Esophagus muscularis mucosa (tissue), 4 donors: ENCODE results near the gene TEX2.

Source experiments
- EP300 ChIP-seq: sonication (generic); formaldehyde crosslinking; IDR thresholded peaks from one replicate; pipeline ENCODE4 v1.6.1; 2017; ENCODE audit warnings: antibody characterized with exemption
- POLR2A ChIP-seq: fragments of 450-650 bp; IDR thresholded peaks from one replicate; pipeline ENCODE4 v1.6.1; 2017; ENCODE audit warnings: antibody characterized with exemption, moderate library complexity, mild to moderate bottlenecking, low read depth
- POLR2AphosphoS5 ChIP-seq, 2 donors: sonication (generic); formaldehyde crosslinking; IDR thresholded peaks; one replicate each; pipeline ENCODE4 v1.6.1; 2017; ENCODE audit warnings: antibody characterized with exemption in 2 of 2
- TF ChIP-seq, protein P1 (sequence below), 3 experiments: fragments of 200-600 bp in 2 of 3; fragments of 450-650 bp in 1 of 3; sonication (generic) in 2 of 3; IDR thresholded peaks; one replicate each; pipeline ENCODE4 v1.5.1; 2017 to 2019; ENCODE audit warnings: antibody characterized with exemption in 3 of 3, mild to moderate bottlenecking in 2 of 3, moderate library complexity in 1 of 3

DNA sequence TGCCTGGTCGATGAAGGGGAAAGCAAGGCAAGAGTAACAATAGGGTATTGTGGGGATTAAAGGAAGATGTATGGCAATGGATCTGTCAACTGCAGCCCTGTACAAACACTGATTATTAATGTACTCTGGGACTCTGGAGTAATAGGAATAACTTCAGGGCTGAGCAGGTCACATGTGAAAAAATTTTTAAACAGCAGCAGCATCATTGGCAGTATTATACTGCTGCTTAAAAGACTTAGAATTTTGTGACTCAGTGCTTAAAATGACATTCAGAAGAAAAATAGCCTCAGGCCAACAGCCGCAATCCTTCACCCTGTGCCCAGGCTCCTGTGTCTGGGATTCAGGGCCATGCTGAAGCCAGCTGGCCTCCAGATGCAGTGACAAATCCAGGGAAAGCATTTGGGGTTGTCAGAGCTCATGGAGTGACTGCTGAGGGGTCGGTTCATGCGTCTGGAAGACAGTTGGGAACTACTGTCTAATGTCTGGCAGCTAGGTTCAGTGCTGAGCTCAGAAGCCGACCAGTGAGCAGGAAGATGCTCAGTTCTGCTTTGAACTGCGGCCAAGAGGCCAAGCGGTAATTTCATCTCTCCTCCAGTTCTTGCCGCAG, 22.2 kb downstream of the TEX2 start:
- TF ChIP-seq, protein P1, sequence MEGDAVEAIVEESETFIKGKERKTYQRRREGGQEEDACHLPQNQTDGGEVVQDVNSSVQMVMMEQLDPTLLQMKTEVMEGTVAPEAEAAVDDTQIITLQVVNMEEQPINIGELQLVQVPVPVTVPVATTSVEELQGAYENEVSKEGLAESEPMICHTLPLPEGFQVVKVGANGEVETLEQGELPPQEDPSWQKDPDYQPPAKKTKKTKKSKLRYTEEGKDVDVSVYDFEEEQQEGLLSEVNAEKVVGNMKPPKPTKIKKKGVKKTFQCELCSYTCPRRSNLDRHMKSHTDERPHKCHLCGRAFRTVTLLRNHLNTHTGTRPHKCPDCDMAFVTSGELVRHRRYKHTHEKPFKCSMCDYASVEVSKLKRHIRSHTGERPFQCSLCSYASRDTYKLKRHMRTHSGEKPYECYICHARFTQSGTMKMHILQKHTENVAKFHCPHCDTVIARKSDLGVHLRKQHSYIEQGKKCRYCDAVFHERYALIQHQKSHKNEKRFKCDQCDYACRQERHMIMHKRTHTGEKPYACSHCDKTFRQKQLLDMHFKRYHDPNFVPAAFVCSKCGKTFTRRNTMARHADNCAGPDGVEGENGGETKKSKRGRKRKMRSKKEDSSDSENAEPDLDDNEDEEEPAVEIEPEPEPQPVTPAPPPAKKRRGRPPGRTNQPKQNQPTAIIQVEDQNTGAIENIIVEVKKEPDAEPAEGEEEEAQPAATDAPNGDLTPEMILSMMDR (IDR thresholded peaks at IDR 0.05) = no peak
- TF ChIP-seq POLR2A (no peak), POLR2AphosphoS5 (IDR thresholded peaks at IDR 0.05) (peak; percentile 77 to 85), EP300 (no peak)
